Caco-2 (cell line): ENCODE data around the gene SCYGR7. TPM values are rescaled to one million over a fixed set of nuclear protein-coding genes. Genes with fewer than 3 reads are reported as not detected.
"Not testable (repeated sequence)": the region's sequence is repeated elsewhere in the genome, so short reads cannot be mapped to it uniquely, and the experiment has no call there.

ENCODE experiments used
- BruUV-seq: library from RNA; stranded (reverse); fragments of 400-500 nt; replicated peaks from 2 replicates; lab custom pipeline; 2021; lab: Mats Ljungman, UMichigan
- CTCF ChIA-PET: fragments of 300-600 bp; sonication (Branson Sonifier 250); formaldehyde crosslinking; loops from one replicate; lab custom pipeline; 2022; ENCODE audit warnings: antibody characterized with exemption; lab: Charles Lee
- POLR2A ChIA-PET: fragments of 300-600 bp; sonication (Branson Sonifier 250); formaldehyde crosslinking; loops from one replicate; lab custom pipeline; 2022; ENCODE audit warnings: antibody characterized with exemption; lab: Charles Lee
- DNase-seq, 2 experiments: peaks; one replicate each; pipeline versions ENCODE4 v3.0.0 to v3.0.0-alpha.2; 2020 to 2022
- H3K27me3 ChIP-seq: replicated peaks from 2 replicates; pipeline ENCODE4 v1.6.0; 2011; ENCODE audit warnings: low read length; ENCODE audit not compliant: control insufficient read depth, insufficient read depth
- H3K36me3 ChIP-seq: 2 replicates; pipeline ENCODE4 v1.5.1; 2011; ENCODE audit warnings: low read length; ENCODE audit not compliant: control insufficient read depth, insufficient read depth
- H3K4me1 ChIP-seq: fragments of 250-450 bp; sonication (Bioruptor Pico); 2 replicates; pipeline ENCODE4 v1.5.1; 2020; ENCODE audit warnings: mild to moderate bottlenecking
- H3K4me3 ChIP-seq: 2 replicates; pipeline ENCODE4 v1.5.1; 2011; ENCODE audit warnings: low read depth, mild to moderate bottlenecking, control low read depth, low read length
- H3K9me3 ChIP-seq: fragments of 250-450 bp; sonication (Bioruptor Pico); 2 replicates; pipeline ENCODE4 v1.5.1; 2020; ENCODE audit warnings: mild to moderate bottlenecking, moderate library complexity
- H3K27ac Mint-ChIP-seq: one replicate; pipeline ENCODE4 v1.8.0; 2022; ENCODE audit warnings: mixed read lengths; ENCODE audit not compliant: unreplicated experiment
- H3K27me3 Mint-ChIP-seq: one replicate; pipeline ENCODE4 v1.8.0; 2022; ENCODE audit warnings: mixed read lengths; ENCODE audit not compliant: insufficient read depth, unreplicated experiment
- H3K36me3 Mint-ChIP-seq: one replicate; pipeline ENCODE4 v1.8.0; 2022; ENCODE audit warnings: mild to moderate bottlenecking, mixed read lengths; ENCODE audit not compliant: insufficient read depth, unreplicated experiment
- H3K4me1 Mint-ChIP-seq: one replicate; pipeline ENCODE4 v1.8.0; 2022; ENCODE audit warnings: low read depth, mixed read lengths; ENCODE audit not compliant: unreplicated experiment
- H3K4me3 Mint-ChIP-seq: one replicate; pipeline ENCODE4 v1.8.0; 2022; ENCODE audit warnings: mild to moderate bottlenecking, moderate library complexity, mixed read lengths; ENCODE audit not compliant: unreplicated experiment
- H3K9me3 Mint-ChIP-seq: one replicate; pipeline ENCODE4 v1.8.0; 2022; ENCODE audit warnings: mixed read lengths; ENCODE audit not compliant: unreplicated experiment
- CTCF ChIP-seq, 2 experiments: fragments of 200-600 bp in 1 of 2; IDR thresholded peaks; 1 replicate in 1 of 2; 2 replicates in 1 of 2; pipeline versions ENCODE4 v1.5.1 to v1.8.0; 2011 to 2022; ENCODE audit warnings: antibody characterized with exemption in 1 of 2, control low read depth in 1 of 2, inconsistent platforms in 1 of 2, low read depth in 1 of 2, low read length in 1 of 2, mild to moderate bottlenecking in 1 of 2, moderate library complexity in 1 of 2; ENCODE audit not compliant: insufficient read depth in 1 of 2, severe bottlenecking in 1 of 2, unreplicated experiment in 1 of 2
- intact Hi-C: fragments of 100-400 bp; cut with micrococcal nuclease; formaldehyde crosslinking; loops from one replicate; pipeline ENCODE4 v1.10.0; 2022; ENCODE audit not compliant: unreplicated experiment
- total RNA-seq: library from RNA; stranded (reverse); gene quantifications from 2 replicates; pipeline ENCODE4 v1.2.3, GENCODE V29; 2022

Gene SCYGR7
- total RNA-seq, 1 experiment from 2014 or later, result not detected

GRCh38 chr2:227745594-227745993, 17.5 kb downstream of the SCYGR7 start, which contains the start of gene SCYGR8:
SCYGR8 (plus strand) TSS chr2:227745894; CDS start chr2:227745894, 0 bp downstream.
- Histone ChIP-seq H3K4me3 (no peak within 1 kb of the TSS), H3K4me1 (no peaks in the 10 kb centered on the region), H3K27me3 (no peaks in the 10 kb centered on the region), H3K36me3 (no peaks in the 10 kb centered on the region), H3K9me3 (no peaks in the 10 kb centered on the region)
- peaks cover 6% of the 10 kb centered on the region for H3K36me3 Mint-ChIP-seq
- no peaks in the 10 kb centered on the region for H3K27me3 Mint-ChIP-seq
- H3K4me3 Mint-ChIP-seq, result no peak within 1 kb of the TSS
- DNase-seq, result no peak
- no peak within 1 kb of the TSS for H3K27ac Mint-ChIP-seq
- no peak for TF ChIP-seq CTCF (IDR thresholded peaks at IDR 0.05; ENCODE audit: insufficient read depth in 1 of 2, low read depth in 1 of 2, low read length in 1 of 2, severe bottlenecking in 1 of 2, unreplicated experiment in 1 of 2)
- POLR2A ChIA-PET, result no interaction called here
- CTCF ChIA-PET, result no interaction called here
- H3K4me1 Mint-ChIP-seq, result peaks cover 7% of the 10 kb centered on the region
- BruUV-seq, result no TSS peak
- intact Hi-C loops, result no loop called here
- H3K9me3 Mint-ChIP-seq, result no peaks in the 10 kb centered on the region

- peak in 1 of 2 experiments; percentile 37 for DNase-seq
- H3K4me3 Mint-ChIP-seq, result no peak overlapping the region
- CTCF ChIA-PET, result no interaction called here
- H3K27ac Mint-ChIP-seq, result no peak overlapping the region
- peaks cover 6% of the 10 kb centered on the region for H3K36me3 Mint-ChIP-seq
- TF ChIP-seq CTCF (IDR thresholded peaks at IDR 0.05; ENCODE audit: insufficient read depth in 1 of 2, low read depth in 1 of 2, low read length in 1 of 2, severe bottlenecking in 1 of 2, unreplicated experiment in 1 of 2), result peak; percentile 18 to 28
- no peaks in the 10 kb centered on the region for H3K9me3 Mint-ChIP-seq
- Histone ChIP-seq H3K4me1 (no peaks in the 10 kb centered on the region), H3K36me3 (no peaks in the 10 kb centered on the region), H3K9me3 (no peaks in the 10 kb centered on the region), H3K27me3 (no peaks in the 10 kb centered on the region), H3K4me3 (no peak overlapping the region)
- POLR2A ChIA-PET, result no interaction called here
- peaks cover 7% of the 10 kb centered on the region for H3K4me1 Mint-ChIP-seq
- no TSS peak for BruUV-seq
- intact Hi-C loops, result no loop called here
- H3K27me3 Mint-ChIP-seq, result no peaks in the 10 kb centered on the region
Measured at GRCh38 chr2:227748079-227748478, 19.9 kb downstream of the SCYGR7 start.

GRCh38 chr2:227756261-227756660, 28.1 kb downstream of the SCYGR7 start:
- H3K4me3 Mint-ChIP-seq, H3K27me3 Mint-ChIP-seq, H3K9me3 Mint-ChIP-seq, H3K27ac Mint-ChIP-seq, CTCF ChIA-PET, H3K36me3 ChIP-seq, H3K27me3 ChIP-seq, BruUV-seq, POLR2A ChIA-PET, H3K4me3 ChIP-seq, H3K9me3 ChIP-seq, DNase-seq, intact Hi-C loops, H3K36me3 Mint-ChIP-seq: not testable (repeated sequence)
- peaks cover 15% of the 10 kb centered on the region for H3K4me1 Mint-ChIP-seq
- H3K4me1 ChIP-seq, result peaks cover 15% of the 10 kb centered on the region
